ENCODE results near the gene SEL1L3. TPM values are rescaled to one million over a fixed set of nuclear protein-coding genes. Genes with fewer than 3 reads are reported as not detected.

SEL1L3 gene
- polyA plus RNA-seq, 1 experiment = 38.7 TPM

DNA sequence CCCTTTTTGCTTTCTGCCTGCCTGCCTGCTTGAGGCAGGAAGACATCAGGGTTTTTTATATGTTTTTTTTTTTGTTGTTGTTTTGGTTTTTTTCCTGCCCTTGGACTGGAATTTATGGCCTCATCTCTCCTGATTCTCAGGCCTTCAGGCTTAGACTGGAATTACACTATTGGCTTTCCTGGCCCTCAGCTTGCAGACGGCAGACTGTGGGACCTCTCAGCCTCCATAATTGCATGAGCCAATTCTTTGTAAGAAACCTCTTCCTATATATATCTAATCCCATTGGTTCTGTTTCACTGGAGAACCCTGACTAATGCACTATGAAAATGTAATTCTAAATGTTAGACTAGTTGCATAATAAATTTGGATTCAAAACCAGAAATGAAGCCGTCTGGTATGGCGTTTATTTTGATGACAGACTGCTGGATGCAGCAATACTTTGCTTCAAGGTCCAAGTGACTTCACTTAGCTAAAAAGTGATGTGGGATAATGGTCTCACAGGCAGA is 59.0 kb downstream of the SEL1L3 start:
- TF ChIP-seq, protein P1, sequence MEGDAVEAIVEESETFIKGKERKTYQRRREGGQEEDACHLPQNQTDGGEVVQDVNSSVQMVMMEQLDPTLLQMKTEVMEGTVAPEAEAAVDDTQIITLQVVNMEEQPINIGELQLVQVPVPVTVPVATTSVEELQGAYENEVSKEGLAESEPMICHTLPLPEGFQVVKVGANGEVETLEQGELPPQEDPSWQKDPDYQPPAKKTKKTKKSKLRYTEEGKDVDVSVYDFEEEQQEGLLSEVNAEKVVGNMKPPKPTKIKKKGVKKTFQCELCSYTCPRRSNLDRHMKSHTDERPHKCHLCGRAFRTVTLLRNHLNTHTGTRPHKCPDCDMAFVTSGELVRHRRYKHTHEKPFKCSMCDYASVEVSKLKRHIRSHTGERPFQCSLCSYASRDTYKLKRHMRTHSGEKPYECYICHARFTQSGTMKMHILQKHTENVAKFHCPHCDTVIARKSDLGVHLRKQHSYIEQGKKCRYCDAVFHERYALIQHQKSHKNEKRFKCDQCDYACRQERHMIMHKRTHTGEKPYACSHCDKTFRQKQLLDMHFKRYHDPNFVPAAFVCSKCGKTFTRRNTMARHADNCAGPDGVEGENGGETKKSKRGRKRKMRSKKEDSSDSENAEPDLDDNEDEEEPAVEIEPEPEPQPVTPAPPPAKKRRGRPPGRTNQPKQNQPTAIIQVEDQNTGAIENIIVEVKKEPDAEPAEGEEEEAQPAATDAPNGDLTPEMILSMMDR (IDR thresholded peaks at IDR 0.05; ENCODE audit: low read depth, low read length) = no peak
- ChIA-PET POLR2A (no interaction called here), CTCF (no interaction called here)
- no peak overlapping the region for H3K4me3 ChIP-seq (ENCODE audit: low read depth, low read length)
- no peaks in the 10 kb centered on the region; the same call in 1 of the 2 replicates for H3K9me3 ChIP-seq (ENCODE audit: control insufficient read depth, insufficient read depth, low read length)
- no peaks in the 10 kb centered on the region for H3K27me3 ChIP-seq (ENCODE audit: control insufficient read depth, insufficient read depth, low read length)
- no peak for DNase-seq (ENCODE audit: low read depth, low spot score)
- H3K27ac ChIP-seq (ENCODE audit: low read depth, low read length) = no peak overlapping the region

DNA sequence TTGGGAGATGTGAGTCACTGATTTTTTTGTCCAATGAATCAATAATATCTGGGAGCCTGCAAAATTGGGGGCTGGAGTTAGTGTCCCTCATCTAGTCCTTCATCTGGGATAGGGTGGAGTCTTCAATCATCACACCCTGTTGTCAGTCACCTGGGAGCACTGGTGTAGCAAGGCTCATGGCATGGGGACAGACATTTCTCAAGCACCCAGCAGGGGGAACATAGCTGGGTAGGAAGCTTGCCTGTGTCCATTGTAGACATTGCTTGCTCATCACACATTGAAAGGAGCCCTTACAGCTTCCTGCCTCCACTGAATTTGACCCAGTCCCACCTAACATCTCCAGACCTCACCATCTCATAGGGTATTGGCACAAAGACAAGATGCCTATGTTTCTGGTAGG is 61.2 kb downstream of the SEL1L3 start:
- POLR2A ChIA-PET = no interaction called here
- no peak overlapping the region for H3K4me3 ChIP-seq (ENCODE audit: low read depth, low read length)
- CTCF ChIA-PET = no interaction called here

DNA sequence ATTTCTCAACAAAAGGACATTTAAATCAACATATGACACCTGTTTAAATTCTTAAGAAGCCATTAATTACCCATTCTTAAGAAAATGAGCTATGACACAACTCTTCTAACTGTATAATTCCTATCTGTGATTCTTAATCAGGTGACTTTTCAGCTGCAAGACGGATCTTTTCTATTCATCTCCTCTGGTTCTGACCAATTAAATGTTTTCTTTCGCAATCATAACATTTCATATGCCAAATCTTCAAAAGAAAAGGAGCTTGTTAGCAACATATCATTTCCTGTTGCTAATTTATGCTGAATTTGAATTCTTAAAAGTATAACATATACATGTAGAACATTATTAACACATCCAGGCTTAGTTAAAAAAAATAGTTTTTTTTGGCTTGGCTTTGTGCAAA is 62.5 kb downstream of the SEL1L3 start:
- Histone ChIP-seq H3K9me3 (ENCODE audit: control insufficient read depth, insufficient read depth, low read length) (no peaks in the 10 kb centered on the region), H3K4me3 (ENCODE audit: low read depth, low read length) (no peak overlapping the region), H3K27me3 (ENCODE audit: control insufficient read depth, insufficient read depth, low read length) (no peaks in the 10 kb centered on the region), H3K27ac (ENCODE audit: low read depth, low read length) (no peak overlapping the region)
- DNase-seq (ENCODE audit: low read depth, low spot score) = no peak
- TF ChIP-seq, protein P1 (IDR thresholded peaks at IDR 0.05; ENCODE audit: low read depth, low read length) = no peak
- POLR2A ChIA-PET = no interaction called here
- CTCF ChIA-PET = no interaction called here

More for the DNA sequence above, 61.2 kb downstream of the SEL1L3 start:
- TF ChIP-seq, protein P1 (IDR thresholded peaks at IDR 0.05; ENCODE audit: low read depth, low read length) = no peak
- Histone ChIP-seq H3K27ac (ENCODE audit: low read depth, low read length) (no peak overlapping the region), H3K27me3 (ENCODE audit: control insufficient read depth, insufficient read depth, low read length) (no peaks in the 10 kb centered on the region), H3K9me3 (ENCODE audit: control insufficient read depth, insufficient read depth, low read length) (no peaks in the 10 kb centered on the region)
- DNase-seq (ENCODE audit: low read depth, low spot score) = no peak

DNA sequence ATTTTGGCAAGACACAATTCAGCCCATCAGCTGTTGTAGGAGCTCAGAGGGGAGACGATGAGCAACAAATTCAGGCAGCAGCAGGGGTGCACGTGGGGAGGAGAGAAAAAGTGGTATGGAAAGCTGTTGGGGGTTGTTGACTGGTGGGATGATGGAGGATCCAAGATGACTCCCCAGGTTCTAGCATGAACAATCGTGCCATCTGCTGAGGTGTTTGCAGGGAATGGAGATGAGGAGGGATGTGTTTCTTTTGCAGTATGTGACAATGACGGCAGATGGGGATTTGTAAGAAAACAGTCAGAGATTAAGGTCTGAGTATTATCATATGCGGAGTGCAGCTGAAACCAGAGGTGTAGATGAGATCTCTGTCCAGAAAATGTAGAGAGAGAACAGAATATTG is 63.3 kb downstream of the SEL1L3 start:
- H3K27ac ChIP-seq (ENCODE audit: low read depth, low read length) = no peak overlapping the region
- H3K27me3 ChIP-seq (ENCODE audit: control insufficient read depth, insufficient read depth, low read length) = no peaks in the 10 kb centered on the region
- TF ChIP-seq, protein P1 (IDR thresholded peaks at IDR 0.05; ENCODE audit: low read depth, low read length) = no peak
- H3K4me3 ChIP-seq (ENCODE audit: low read depth, low read length) = no peak overlapping the region
- POLR2A ChIA-PET = no interaction called here
- DNase-seq (ENCODE audit: low read depth, low spot score) = no peak
- CTCF ChIA-PET = no interaction called here
- no peaks in the 10 kb centered on the region for H3K9me3 ChIP-seq (ENCODE audit: control insufficient read depth, insufficient read depth, low read length)

GRCh38 chr4:25797136-25797535 is 65.7 kb downstream of the SEL1L3 start:
- POLR2A ChIA-PET = no interaction called here
- Histone ChIP-seq H3K9me3 (ENCODE audit: control insufficient read depth, insufficient read depth, low read length) (no peaks in the 10 kb centered on the region), H3K27me3 (ENCODE audit: control insufficient read depth, insufficient read depth, low read length) (no peaks in the 10 kb centered on the region), H3K4me3 (ENCODE audit: low read depth, low read length) (no peak overlapping the region), H3K27ac (ENCODE audit: low read depth, low read length) (peak overlapping the region; percentile 11)
- TF ChIP-seq, protein P1 (IDR thresholded peaks at IDR 0.05; ENCODE audit: low read depth, low read length) = no peak
- no peak for DNase-seq (ENCODE audit: low read depth, low spot score)
- CTCF ChIA-PET = interaction anchor here (1.2 kb wide), 1 partner anchor 29 kb away, joined by 5 read pairs; no protein-coding TSS in a partner anchor

Measured in AG04450 (cell line).